GM10266 (cell line): ENCODE data around the gene NCOA6.

Experiments
- DNase-seq: peaks from one replicate; pipeline ENCODE4 v3.0.0; 2012; ENCODE audit errors: extremely low spot score
- CTCF ChIP-seq: IDR thresholded peaks from 2 replicates; pipeline ENCODE4 v1.5.1; 2012; ENCODE audit warnings: mild to moderate bottlenecking, low read depth; ENCODE audit not compliant: control insufficient read depth, insufficient read depth; ENCODE audit errors: missing control alignments

Gene NCOA6

GRCh38 chr20:34753706-34754461, 71.6 kb downstream of the NCOA6 start:
- TF ChIP-seq CTCF, result no peak
- DNase-seq, result no peak

- DNase-seq, result no peak
- no peak for TF ChIP-seq CTCF
Observed at GRCh38 chr20:34751453-34751852, 74.0 kb downstream of the NCOA6 start.

GRCh38 chr20:34750484-34750883, 75.0 kb downstream of the NCOA6 start:
- no peak for DNase-seq
- no peak for TF ChIP-seq CTCF

- no peak for TF ChIP-seq CTCF
- DNase-seq, result no peak
Observed at GRCh38 chr20:34748709-34749108, 76.7 kb downstream of the NCOA6 start.

GRCh38 chr20:34747479-34747878, 78.0 kb downstream of the NCOA6 start:
- no peak for TF ChIP-seq CTCF
- DNase-seq, result peak; percentile 19

- no peak for DNase-seq
- TF ChIP-seq CTCF, result no peak
Observed at GRCh38 chr20:34746674-34747073, 78.8 kb downstream of the NCOA6 start.

GRCh38 chr20:34744847-34745246, 80.6 kb downstream of the NCOA6 start:
- DNase-seq, result no peak
- no peak for TF ChIP-seq CTCF
